Brain microvascular endothelial cell (primary cell): Measurements from ENCODE around the gene MACROD2.

Source experiments
- DNase-seq: peaks from one replicate; pipeline ENCODE4 v3.0.0-alpha.2; 2020
- H3K27ac ChIP-seq: fragments of 250-450 bp; sonication (Bioruptor Pico); 2 replicates; pipeline ENCODE4 v1.5.1; 2020; ENCODE audit warnings: mild to moderate bottlenecking, moderate library complexity
- H3K27me3 ChIP-seq: fragments of 250-450 bp; sonication (Bioruptor Pico); replicated peaks from 2 replicates; pipeline ENCODE4 v1.5.1; 2020; ENCODE audit warnings: mild to moderate bottlenecking
- H3K36me3 ChIP-seq: fragments of 250-450 bp; sonication (Bioruptor Pico); replicated peaks from 2 replicates; pipeline ENCODE4 v1.5.1; 2020; ENCODE audit warnings: mild to moderate bottlenecking
- H3K4me3 ChIP-seq: 2 replicates; pipeline ENCODE4 v1.5.1; 2011; ENCODE audit warnings: low read depth, mild to moderate bottlenecking, control low read depth, low read length, moderate library complexity
- CTCF ChIP-seq: IDR thresholded peaks from 2 replicates; pipeline ENCODE4 v1.5.1; 2011; ENCODE audit warnings: low read depth, mild to moderate bottlenecking, moderate library complexity, low read length, control low read depth, inconsistent platforms; ENCODE audit errors: missing control alignments
- in situ Hi-C: cut with HindIII; loops from 2 replicates; pipeline ENCODE4 v1.10.0; 2017; ENCODE audit warnings: low sequenced_read_pairs, low pct_ligation_motif_present

Gene MACROD2

GRCh38 chr20:15068486-15068885, 1073.2 kb downstream of the MACROD2 start:
- Histone ChIP-seq H3K27me3 (no peaks in the 10 kb centered on the region), H3K4me3 (no peak overlapping the region), H3K27ac (no peak overlapping the region), H3K36me3 (no peaks in the 10 kb centered on the region)
- in situ Hi-C loops = no loop called here
- no peak for DNase-seq
- TF ChIP-seq CTCF = no peak

- Histone ChIP-seq H3K27me3 (no peaks in the 10 kb centered on the region), H3K4me3 (no peak overlapping the region), H3K36me3 (no peaks in the 10 kb centered on the region), H3K27ac (no peak overlapping the region)
- no peak for DNase-seq
- TF ChIP-seq CTCF = no peak
- in situ Hi-C loops = no loop called here
These were observed 1074.0 kb downstream of the MACROD2 start for GRCh38 chr20:15069355-15069754.

- DNase-seq = no peak
- in situ Hi-C loops = no loop called here
- H3K4me3 ChIP-seq = no peak overlapping the region
These were observed 1075.9 kb downstream of the MACROD2 start for GRCh38 chr20:15071085-15071808.

DNA sequence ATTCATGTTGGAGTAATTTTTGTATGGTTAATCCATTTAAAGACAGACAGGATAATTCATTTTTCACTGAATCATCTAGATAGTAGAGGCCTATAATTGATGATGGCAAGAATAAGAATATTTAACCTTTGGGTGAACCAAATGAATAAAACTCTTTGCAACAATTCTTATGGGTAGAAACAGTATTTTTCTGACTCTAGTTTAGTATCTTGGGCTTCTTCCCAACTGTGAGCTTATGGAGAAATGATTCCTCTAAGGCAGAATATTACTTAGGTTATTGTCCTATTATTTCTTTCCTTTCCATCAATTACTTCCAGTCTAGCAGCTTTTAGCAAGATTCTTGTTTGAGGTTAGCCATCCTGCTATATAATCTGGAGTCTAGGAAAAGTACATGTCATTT, 1077.0 kb downstream of the MACROD2 start:
- no peak for DNase-seq
- in situ Hi-C loops = no loop called here
- Histone ChIP-seq H3K36me3 (no peaks in the 10 kb centered on the region), H3K27me3 (no peaks in the 10 kb centered on the region), H3K4me3 (no peak overlapping the region), H3K27ac (no peak overlapping the region)
- no peak for TF ChIP-seq CTCF

More at GRCh38 chr20:15071085-15071808, 1075.9 kb downstream of the MACROD2 start:
- no peaks in the 10 kb centered on the region for H3K27me3 ChIP-seq
- TF ChIP-seq CTCF = no peak
- H3K36me3 ChIP-seq = no peaks in the 10 kb centered on the region
- no peak overlapping the region for H3K27ac ChIP-seq

GRCh38 chr20:15075586-15075985, 1080.3 kb downstream of the MACROD2 start:
- no peaks in the 10 kb centered on the region for H3K36me3 ChIP-seq
- no peak overlapping the region for H3K27ac ChIP-seq
- DNase-seq = no peak
- H3K27me3 ChIP-seq = no peaks in the 10 kb centered on the region
- H3K4me3 ChIP-seq = no peak overlapping the region
- no peak for TF ChIP-seq CTCF
- in situ Hi-C loops = no loop called here

DNA sequence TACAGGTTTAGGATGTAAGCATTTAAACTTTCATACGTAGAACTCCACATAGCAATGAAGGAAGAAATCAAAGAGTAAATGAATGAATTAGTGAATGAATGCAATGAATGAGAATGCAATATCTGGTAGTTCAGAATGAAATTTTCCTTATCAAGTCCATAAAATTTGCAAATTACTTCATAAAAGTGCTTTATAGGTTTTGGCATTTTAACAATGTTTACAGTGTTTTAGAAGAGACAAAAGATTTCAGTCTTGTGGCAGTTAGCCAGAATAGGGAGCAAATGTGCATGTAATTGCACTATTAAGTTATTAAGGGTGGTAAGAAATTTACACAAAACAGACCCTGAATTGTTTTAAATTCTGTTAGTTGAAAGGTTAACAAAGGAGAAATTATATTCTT, 1081.5 kb downstream of the MACROD2 start:
- Histone ChIP-seq H3K36me3 (no peaks in the 10 kb centered on the region), H3K27me3 (no peaks in the 10 kb centered on the region), H3K4me3 (no peak overlapping the region), H3K27ac (no peak overlapping the region)
- DNase-seq = no peak
- no peak for TF ChIP-seq CTCF
- in situ Hi-C loops = no loop called here
